GM10248 (cell line): ENCODE measurements around the gene RFXANK.
A peak's percentile ranks its signal among the peaks of the same experiment; 100 is the strongest.

Experiments used
- CTCF ChIA-PET: fragments of 300-600 bp; sonication (Branson Sonifier 250); formaldehyde crosslinking; extraction: SDS; loops from one replicate; lab custom pipeline; 2021; ENCODE audit warnings: antibody characterized with exemption; lab: Yijun Ruan, JAX
- POLR2A ChIA-PET: fragments of 350-650 bp; sonication (Branson Sonifier 250); formaldehyde crosslinking; extraction: SDS; loops from one replicate; lab custom pipeline; 2020; ENCODE audit warnings: antibody characterized with exemption; lab: Yijun Ruan, JAX
- DNase-seq: peaks from one replicate; pipeline ENCODE4 v3.0.0; 2012; ENCODE audit errors: extremely low spot score
- CTCF ChIP-seq: IDR thresholded peaks from 2 replicates; pipeline ENCODE4 v1.5.1; 2012; ENCODE audit warnings: mild to moderate bottlenecking, low read depth; ENCODE audit errors: extremely low read depth, missing control alignments, control extremely low read depth

The RFXANK gene

GRCh38 chr19:19236173-19236572, 44.1 kb downstream of the RFXANK start:
- CTCF ChIA-PET: interaction anchor here (1.6 kb wide), 1 partner anchor 62 kb away, joined by 4 read pairs; no protein-coding TSS in a partner anchor
- POLR2A ChIA-PET: no interaction called here
- DNase-seq: no peak
- no peak for TF ChIP-seq CTCF

DNA sequence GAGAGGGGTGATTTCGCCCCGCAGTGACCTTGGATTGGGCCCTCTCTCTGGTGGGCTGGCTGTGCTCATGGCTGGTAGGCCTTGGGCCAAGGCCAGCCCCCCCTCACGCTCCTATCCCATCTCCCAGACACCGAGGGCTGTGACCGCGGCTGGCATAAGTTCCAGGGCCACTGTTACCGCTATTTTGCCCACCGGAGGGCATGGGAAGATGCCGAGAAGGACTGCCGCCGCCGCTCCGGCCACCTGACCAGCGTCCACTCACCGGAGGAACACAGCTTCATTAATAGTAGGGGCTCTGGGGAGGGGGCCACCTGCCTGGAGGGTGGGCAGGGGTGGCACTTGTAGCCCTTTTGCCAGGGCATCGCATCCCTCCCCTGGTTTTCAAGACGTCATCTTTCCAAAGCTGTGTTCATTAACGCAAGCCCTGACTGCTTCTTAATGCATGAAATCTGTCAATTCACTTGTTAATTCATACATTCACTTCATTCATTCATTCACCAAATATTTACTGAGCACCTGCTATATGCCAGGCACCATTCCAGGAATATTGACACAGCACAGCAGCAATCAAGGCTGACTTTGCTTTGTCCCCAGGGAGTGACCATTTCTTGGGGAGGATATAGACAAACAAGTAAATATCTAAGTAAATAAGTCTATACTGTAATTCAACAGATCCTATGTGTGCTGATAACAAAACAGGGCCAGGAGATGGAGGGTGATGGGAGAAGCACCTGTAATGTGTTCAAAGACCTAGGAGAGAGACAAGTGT, 46.3 kb downstream of the RFXANK start:
- CTCF ChIA-PET: no interaction called here
- peak; percentile 5 for DNase-seq
- POLR2A ChIA-PET: no interaction called here
- no peak for TF ChIP-seq CTCF

GRCh38 chr19:19239675-19240074, 47.6 kb downstream of the RFXANK start:
- DNase-seq: no peak
- POLR2A ChIA-PET: no interaction called here
- TF ChIP-seq CTCF: no peak
- CTCF ChIA-PET: no interaction called here

DNA sequence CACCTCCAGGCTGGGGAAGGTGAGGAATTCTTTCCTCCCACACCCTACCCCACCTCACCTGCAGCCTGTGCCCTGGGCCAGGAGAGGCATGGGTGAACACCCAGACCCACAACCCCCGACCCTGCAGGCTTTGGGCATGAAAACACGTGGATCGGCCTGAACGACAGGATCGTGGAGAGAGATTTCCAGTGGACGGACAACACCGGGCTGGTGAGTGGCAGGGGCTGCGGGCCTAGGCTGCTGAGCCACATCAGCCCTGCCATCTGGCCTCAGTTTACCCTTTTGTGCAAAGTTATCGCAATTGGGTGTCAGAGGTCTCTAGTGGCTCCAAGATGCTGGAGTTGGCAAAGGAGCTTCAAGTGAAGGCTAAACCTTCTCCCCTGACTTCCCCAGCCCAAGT, 48.4 kb downstream of the RFXANK start:
- TF ChIP-seq CTCF: no peak
- DNase-seq: no peak
- POLR2A ChIA-PET: no interaction called here
- CTCF ChIA-PET: no interaction called here

DNA sequence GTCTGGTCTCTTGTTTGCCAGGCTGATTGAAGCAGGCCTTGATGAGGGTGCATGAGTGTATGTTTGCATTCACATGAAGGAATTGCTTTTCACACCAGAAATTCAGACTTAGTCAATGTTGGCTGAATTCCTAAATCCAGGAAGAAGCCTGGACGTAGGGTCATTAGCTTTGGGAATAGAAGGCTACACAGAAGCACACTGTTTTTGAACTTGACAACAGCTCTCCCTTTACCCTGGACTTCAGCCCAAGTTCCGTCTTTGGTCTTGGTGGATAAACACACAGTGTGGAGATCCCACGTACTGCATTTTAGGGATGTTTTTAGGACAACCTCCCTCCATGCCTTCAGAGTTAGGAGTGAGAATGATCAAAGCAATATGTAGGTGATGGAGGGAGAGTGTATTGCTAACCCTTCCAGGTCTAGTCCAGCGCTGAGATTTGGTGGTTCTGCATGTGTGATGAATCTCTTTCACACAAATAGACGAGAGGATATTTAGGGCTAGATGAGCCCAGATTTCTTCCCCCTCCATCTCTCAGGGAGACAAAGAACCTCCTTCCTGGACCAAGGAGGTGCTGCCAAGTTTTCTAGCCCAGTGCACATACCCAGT, 58.2 kb downstream of the RFXANK start:
- POLR2A ChIA-PET: no interaction called here
- TF ChIP-seq CTCF: no peak
- CTCF ChIA-PET: no interaction called here
- no peak for DNase-seq
